HCT116 (cell line): ENCODE results near the gene ADD1.

Source experiments
- CEBPB ChIP-seq: IDR thresholded peaks from 2 replicates; pipeline ENCODE4 v1.6.1; 2012; ENCODE audit warnings: low read depth
- EZH2 ChIP-seq: fragments of 200-600 bp; sonication (generic); IDR thresholded peaks from 2 replicates; pipeline ENCODE4 v1.6.1; 2017; ENCODE audit warnings: antibody characterized with exemption, mixed run types
- EZH2phosphoT487 ChIP-seq: fragments of 200-600 bp; IDR thresholded peaks from 2 replicates; pipeline ENCODE4 v1.6.1; 2018; ENCODE audit warnings: antibody characterized with exemption, borderline replicate concordance
- POLR2A ChIP-seq: IDR thresholded peaks from 2 replicates; pipeline ENCODE4 v1.7.0; 2011; ENCODE audit warnings: borderline replicate concordance; ENCODE audit not compliant: insufficient read depth, insufficient read length; ENCODE audit errors: extremely low read depth
- POLR2AphosphoS5 ChIP-seq: IDR thresholded peaks from 2 replicates; pipeline ENCODE4 v1.6.1; 2011; ENCODE audit warnings: mild to moderate bottlenecking, low read depth, low read length, moderate library complexity
- SP1 ChIP-seq: IDR thresholded peaks from 2 replicates; pipeline ENCODE4 v1.6.1; 2012; ENCODE audit warnings: low read depth
- SRF ChIP-seq: IDR thresholded peaks from 2 replicates; pipeline ENCODE4 v1.6.1; 2012; ENCODE audit warnings: low read depth
- TCF7L2 ChIP-seq: IDR thresholded peaks from 2 replicates; pipeline ENCODE4 v1.7.0; 2011; ENCODE audit warnings: borderline replicate concordance, inconsistent platforms; ENCODE audit not compliant: insufficient read depth, insufficient read length; ENCODE audit errors: extremely low read depth
- ZFX ChIP-seq: fragments of 450-650 bp; IDR thresholded peaks from 2 replicates; pipeline ENCODE4 v1.6.1; 2017
- TF ChIP-seq, protein P1 (sequence below), 3 experiments: fragments of 200-600 bp in 1 of 3; sonication (generic) in 1 of 3; IDR thresholded peaks in 2 of 3; conservative IDR thresholded peaks in 1 of 3; 2 replicates each; pipeline ENCODE4 v1.5.1; 2012 to 2017; ENCODE audit warnings: low read depth in 2 of 3, low read length in 2 of 3, antibody characterized with exemption in 1 of 3, borderline replicate concordance in 1 of 3, control low read depth in 1 of 3, mild to moderate bottlenecking in 1 of 3, mixed read lengths in 1 of 3, mixed run types in 1 of 3, moderate library complexity in 1 of 3; ENCODE audit not compliant: insufficient read depth in 1 of 3
- TF ChIP-seq, protein P2 (sequence below): IDR thresholded peaks from 2 replicates; pipeline ENCODE4 v1.6.1; 2012

DNA sequence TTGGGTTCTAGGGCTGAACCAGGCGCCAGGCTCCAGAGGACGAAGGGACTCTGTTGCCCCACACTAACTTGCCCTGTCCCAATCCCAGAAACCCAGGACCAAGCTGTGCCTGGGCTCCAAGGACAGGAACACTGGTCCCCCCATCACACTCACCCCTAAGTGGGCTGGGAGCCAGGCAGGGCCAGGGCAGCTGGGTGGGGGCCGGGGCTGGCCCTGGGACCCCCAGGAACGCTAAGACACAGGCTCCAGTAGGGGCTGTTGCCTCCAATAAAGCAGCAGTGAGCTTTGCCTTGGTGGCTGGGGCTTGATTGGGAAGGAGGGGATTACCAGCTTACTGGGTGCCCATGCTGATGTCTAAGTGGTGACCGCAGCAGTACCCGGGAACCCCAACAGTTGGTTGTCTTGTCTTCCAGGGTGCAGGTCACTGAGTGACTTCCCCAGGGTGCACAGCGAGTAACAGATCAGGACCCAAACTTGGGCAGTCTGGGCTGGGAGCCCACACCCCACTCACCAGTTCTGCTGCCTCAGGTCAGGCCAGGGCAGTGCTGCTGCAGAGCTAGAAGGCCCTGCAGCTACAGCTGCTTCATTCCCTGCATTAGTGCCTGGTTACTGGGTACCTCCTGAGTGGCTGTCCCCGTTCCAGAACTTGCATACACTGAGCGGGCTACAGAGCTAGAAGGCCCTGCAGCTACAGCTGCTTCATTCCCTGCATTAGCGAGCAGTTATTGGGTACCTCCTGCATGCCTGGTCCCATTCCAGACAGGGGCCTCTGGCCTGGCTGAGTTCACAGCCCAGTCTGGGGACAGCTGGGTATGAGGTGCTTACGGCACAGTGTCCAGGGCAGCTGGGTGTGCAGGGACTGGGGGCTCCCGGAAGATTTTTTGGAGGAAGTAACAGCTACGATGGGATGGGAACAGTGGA, 9.4 kb upstream of the ADD1 start:
- TF ChIP-seq, protein P1, sequence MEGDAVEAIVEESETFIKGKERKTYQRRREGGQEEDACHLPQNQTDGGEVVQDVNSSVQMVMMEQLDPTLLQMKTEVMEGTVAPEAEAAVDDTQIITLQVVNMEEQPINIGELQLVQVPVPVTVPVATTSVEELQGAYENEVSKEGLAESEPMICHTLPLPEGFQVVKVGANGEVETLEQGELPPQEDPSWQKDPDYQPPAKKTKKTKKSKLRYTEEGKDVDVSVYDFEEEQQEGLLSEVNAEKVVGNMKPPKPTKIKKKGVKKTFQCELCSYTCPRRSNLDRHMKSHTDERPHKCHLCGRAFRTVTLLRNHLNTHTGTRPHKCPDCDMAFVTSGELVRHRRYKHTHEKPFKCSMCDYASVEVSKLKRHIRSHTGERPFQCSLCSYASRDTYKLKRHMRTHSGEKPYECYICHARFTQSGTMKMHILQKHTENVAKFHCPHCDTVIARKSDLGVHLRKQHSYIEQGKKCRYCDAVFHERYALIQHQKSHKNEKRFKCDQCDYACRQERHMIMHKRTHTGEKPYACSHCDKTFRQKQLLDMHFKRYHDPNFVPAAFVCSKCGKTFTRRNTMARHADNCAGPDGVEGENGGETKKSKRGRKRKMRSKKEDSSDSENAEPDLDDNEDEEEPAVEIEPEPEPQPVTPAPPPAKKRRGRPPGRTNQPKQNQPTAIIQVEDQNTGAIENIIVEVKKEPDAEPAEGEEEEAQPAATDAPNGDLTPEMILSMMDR (IDR thresholded peaks at IDR 0.05 in 2 of 3, conservative IDR thresholded peaks at IDR 0.05 in 1 of 3; ENCODE audit: borderline replicate concordance in 1 of 3, insufficient read depth in 1 of 3, low read depth in 2 of 3, low read length in 2 of 3), result no peak
- TF ChIP-seq SP1 (no peak), EZH2 (no peak), POLR2A (no peak), POLR2AphosphoS5 (no peak), TCF7L2 (no peak), SRF (no peak), CEBPB (no peak), ZFX (no peak), EZH2phosphoT487 (no peak)
- TF ChIP-seq, protein P2, sequence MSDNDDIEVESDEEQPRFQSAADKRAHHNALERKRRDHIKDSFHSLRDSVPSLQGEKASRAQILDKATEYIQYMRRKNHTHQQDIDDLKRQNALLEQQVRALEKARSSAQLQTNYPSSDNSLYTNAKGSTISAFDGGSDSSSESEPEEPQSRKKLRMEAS, result no peak
